Ishikawa (cell line): Measurements from ENCODE around the gene ARPC5.

ENCODE experiments used
- EP300 ChIP-seq: IDR thresholded peaks from 2 replicates; pipeline ENCODE4 v1.6.1; 2012; ENCODE audit warnings: borderline replicate concordance
- MAX ChIP-seq: IDR thresholded peaks from 2 replicates; pipeline ENCODE4 v1.6.1; 2012
- TEAD4 ChIP-seq: IDR thresholded peaks from 2 replicates; pipeline ENCODE4 v1.6.1; 2012

DNA sequence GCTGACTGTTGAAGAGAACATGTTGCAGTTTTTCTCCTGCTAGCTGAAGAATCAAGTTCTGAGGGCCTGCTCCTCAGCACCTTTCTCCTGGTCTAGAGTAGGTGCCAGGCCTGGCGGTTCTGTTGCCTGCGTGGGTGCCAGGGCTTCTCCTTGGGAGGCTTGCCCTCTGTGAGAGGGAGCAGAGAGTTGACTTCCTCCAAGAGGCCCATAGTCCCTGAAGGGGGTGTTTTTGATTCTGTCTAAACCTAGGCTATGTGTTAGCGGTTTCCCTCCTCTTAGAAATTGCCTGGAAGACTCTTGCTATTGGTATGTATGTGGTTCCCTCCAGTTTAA is 17.8 kb upstream of the ARPC5 start:
- TF ChIP-seq TEAD4 (no peak), EP300 (no peak), MAX (no peak)
